Vagina (tissue), 2 donors: ENCODE data around the gene USP34. TPM values are rescaled to one million over a fixed set of nuclear protein-coding genes. Genes with fewer than 3 reads are reported as not detected.

Experiments
- DNase-seq, 2 donors: peaks; one replicate each; pipeline ENCODE4 v3.0.0-alpha.2; 2017; ENCODE audit errors: extremely low spot score in 2 of 2
- H3K27ac ChIP-seq: fragments of 200-600 bp; sonication (generic); one replicate; pipeline ENCODE4 v1.5.1; 2019
- H3K27me3 ChIP-seq: fragments of 200-600 bp; sonication (generic); one replicate; pipeline ENCODE4 v1.5.1; 2019
- H3K36me3 ChIP-seq, 2 donors: fragments of 200-600 bp; sonication (generic); one replicate each; pipeline ENCODE4 v1.5.1; 2017 to 2019
- H3K4me1 ChIP-seq: fragments of 200-600 bp; sonication (generic); one replicate; pipeline ENCODE4 v1.5.1; 2019
- H3K4me3 ChIP-seq, 2 donors: fragments of 200-600 bp; sonication (generic); 1 replicate in 1 of 2; 2 replicates in 1 of 2; pipeline ENCODE4 v1.5.1; 2016 to 2019
- H3K9me3 ChIP-seq: fragments of 200-600 bp; sonication (generic); one replicate; pipeline ENCODE4 v1.5.1; 2019
- POLR2A ChIP-seq, 2 donors: fragments of 450-650 bp; IDR thresholded peaks; one replicate each; pipeline ENCODE4 v1.6.1; 2017; ENCODE audit warnings: antibody characterized with exemption in 2 of 2, mild to moderate bottlenecking in 2 of 2, moderate library complexity in 2 of 2
- POLR2AphosphoS5 ChIP-seq, 2 donors: sonication (generic); formaldehyde crosslinking; IDR thresholded peaks; one replicate each; pipeline ENCODE4 v1.9.0; 2017; ENCODE audit warnings: antibody characterized with exemption in 2 of 2, mild to moderate bottlenecking in 2 of 2, low read depth in 1 of 2; ENCODE audit not compliant: insufficient read depth in 1 of 2
- intact Hi-C: fragments of 100-400 bp; cut with DNase I; formaldehyde crosslinking; loops from one replicate; pipeline ENCODE4 v1.15.1; 2023
- total RNA-seq: library from RNA; depleted of rRNA; stranded (reverse); fragments of >200 nt; gene quantifications from one replicate; pipeline ENCODE4 v1.2.3, GENCODE V29; 2016
- TF ChIP-seq, protein P1 (sequence below), 3 experiments: fragments of 450-650 bp in 2 of 3; fragments of 200-600 bp in 1 of 3; sonication (generic) in 1 of 3; IDR thresholded peaks; one replicate each; pipeline ENCODE4 v1.5.1; 2017 to 2019; ENCODE audit warnings: antibody characterized with exemption in 3 of 3, mild to moderate bottlenecking in 2 of 3, moderate library complexity in 2 of 3

The USP34 gene
- total RNA-seq, 1 donor from 2014 or later, result 117 TPM

DNA sequence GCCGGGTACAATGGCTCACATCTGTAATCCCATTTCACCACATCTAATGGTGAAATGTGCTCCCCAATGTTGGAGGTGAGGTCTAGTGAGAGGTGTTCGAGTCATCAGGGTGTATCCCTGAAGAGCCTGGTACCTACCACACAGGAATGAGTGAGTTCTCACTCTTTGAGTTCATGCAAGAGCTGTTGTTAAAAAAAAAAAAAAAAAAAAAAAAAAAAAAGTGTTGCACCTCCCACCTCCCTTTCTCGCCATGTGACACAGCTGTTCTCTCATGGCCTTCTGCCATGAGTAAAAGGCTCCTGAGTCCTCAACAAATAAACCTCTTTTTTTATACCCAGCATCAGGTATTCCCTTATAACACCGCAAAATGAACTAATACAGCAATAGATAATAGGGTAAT is 202.6 kb downstream of the USP34 start:
- DNase-seq, result no peak
- Histone ChIP-seq H3K4me3 (no peak overlapping the region), H3K9me3 (no peaks in the 10 kb centered on the region), H3K27me3 (no peaks in the 10 kb centered on the region), H3K4me1 (no peaks in the 10 kb centered on the region), H3K27ac (no peak overlapping the region), H3K36me3 (no peaks in the 10 kb centered on the region)
- intact Hi-C loops, result no loop called here
- TF ChIP-seq POLR2AphosphoS5 (IDR thresholded peaks at IDR 0.05; ENCODE audit: insufficient read depth in 1 of 2, low read depth in 1 of 2) (no peak), POLR2A (IDR thresholded peaks at IDR 0.05) (no peak)
- TF ChIP-seq, protein P1, sequence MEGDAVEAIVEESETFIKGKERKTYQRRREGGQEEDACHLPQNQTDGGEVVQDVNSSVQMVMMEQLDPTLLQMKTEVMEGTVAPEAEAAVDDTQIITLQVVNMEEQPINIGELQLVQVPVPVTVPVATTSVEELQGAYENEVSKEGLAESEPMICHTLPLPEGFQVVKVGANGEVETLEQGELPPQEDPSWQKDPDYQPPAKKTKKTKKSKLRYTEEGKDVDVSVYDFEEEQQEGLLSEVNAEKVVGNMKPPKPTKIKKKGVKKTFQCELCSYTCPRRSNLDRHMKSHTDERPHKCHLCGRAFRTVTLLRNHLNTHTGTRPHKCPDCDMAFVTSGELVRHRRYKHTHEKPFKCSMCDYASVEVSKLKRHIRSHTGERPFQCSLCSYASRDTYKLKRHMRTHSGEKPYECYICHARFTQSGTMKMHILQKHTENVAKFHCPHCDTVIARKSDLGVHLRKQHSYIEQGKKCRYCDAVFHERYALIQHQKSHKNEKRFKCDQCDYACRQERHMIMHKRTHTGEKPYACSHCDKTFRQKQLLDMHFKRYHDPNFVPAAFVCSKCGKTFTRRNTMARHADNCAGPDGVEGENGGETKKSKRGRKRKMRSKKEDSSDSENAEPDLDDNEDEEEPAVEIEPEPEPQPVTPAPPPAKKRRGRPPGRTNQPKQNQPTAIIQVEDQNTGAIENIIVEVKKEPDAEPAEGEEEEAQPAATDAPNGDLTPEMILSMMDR (IDR thresholded peaks at IDR 0.05), result no peak

DNA sequence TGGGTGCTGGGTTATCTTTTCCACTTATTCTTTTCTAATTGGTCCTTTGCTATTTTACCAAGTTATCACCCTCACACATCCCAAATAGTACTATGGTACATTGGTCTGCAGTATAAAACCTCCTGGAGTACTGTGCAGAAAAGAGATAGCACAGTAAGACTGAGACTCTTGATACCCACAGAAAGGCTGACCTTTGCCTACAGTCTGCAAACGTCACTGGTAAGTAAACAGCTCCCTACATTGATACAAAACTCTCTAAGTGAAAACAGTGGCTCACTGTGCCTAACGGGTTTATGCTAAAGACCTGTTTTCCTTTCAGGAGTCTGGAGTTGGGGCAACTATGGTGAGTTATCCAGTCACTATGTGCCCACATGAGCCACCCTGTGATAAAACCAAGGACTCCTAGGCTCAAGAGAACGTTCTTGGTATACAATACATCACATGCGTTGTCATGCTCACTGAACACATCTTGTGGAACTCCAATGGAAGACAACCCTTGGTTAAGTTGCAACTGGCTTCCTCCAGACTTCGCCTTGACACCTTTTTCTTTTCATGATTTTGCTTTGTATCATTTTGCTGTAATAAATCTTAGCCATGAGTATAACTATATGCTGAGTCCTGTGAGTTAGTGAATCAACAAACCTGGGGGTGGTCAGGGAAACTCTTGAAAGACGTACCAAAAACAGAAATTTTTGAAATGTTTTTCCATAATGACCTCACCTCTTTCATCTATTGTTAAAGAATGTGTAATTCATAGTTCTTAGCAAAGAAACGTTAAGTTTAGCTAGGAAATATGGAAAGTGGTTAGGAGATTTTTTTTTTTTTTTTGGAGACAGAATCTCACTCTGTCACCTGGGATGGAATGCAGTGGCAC is 204.0 kb downstream of the USP34 start:
- intact Hi-C loops, result no loop called here
- H3K36me3 ChIP-seq, result no peaks in the 10 kb centered on the region
- H3K9me3 ChIP-seq, result no peaks in the 10 kb centered on the region
- H3K27ac ChIP-seq, result no peak overlapping the region
- H3K27me3 ChIP-seq, result no peaks in the 10 kb centered on the region
- no peak overlapping the region for H3K4me3 ChIP-seq
- DNase-seq, result no peak
- H3K4me1 ChIP-seq, result no peaks in the 10 kb centered on the region
- TF ChIP-seq POLR2A (IDR thresholded peaks at IDR 0.05), result no peak
- no peak for TF ChIP-seq POLR2AphosphoS5 (IDR thresholded peaks at IDR 0.05; ENCODE audit: insufficient read depth in 1 of 2, low read depth in 1 of 2)
- TF ChIP-seq, protein P1 (IDR thresholded peaks at IDR 0.05), result no peak

DNA sequence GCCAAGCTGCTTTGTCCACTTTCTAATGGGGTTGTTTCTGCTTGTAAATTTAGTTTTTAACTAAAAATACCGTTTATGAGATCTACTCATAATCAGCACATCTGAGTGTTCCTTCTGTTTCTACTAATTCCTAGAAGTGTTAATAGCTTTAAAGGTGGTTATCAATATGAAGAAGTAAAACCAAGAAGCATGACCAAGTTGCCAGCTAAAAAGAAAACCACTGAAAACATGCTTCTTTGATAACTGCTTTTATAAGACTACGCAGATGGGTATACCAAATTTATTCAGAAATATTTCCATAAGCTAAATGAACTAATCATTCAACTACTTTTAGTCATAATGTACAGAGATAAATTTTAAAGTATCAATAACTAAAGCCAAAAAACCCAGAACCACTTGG is 207.1 kb downstream of the USP34 start:
- Histone ChIP-seq H3K9me3 (no peaks in the 10 kb centered on the region), H3K4me1 (no peaks in the 10 kb centered on the region), H3K27ac (no peak overlapping the region), H3K27me3 (no peaks in the 10 kb centered on the region), H3K4me3 (no peak overlapping the region), H3K36me3 (peaks cover 0 to 11% of the 10 kb centered on the region in 2 donors)
- no peak for DNase-seq
- intact Hi-C loops, result no loop called here
- TF ChIP-seq POLR2A (IDR thresholded peaks at IDR 0.05), result no peak
- no peak for TF ChIP-seq POLR2AphosphoS5 (IDR thresholded peaks at IDR 0.05; ENCODE audit: insufficient read depth in 1 of 2, low read depth in 1 of 2)
- TF ChIP-seq, protein P1 (IDR thresholded peaks at IDR 0.05), result no peak

DNA sequence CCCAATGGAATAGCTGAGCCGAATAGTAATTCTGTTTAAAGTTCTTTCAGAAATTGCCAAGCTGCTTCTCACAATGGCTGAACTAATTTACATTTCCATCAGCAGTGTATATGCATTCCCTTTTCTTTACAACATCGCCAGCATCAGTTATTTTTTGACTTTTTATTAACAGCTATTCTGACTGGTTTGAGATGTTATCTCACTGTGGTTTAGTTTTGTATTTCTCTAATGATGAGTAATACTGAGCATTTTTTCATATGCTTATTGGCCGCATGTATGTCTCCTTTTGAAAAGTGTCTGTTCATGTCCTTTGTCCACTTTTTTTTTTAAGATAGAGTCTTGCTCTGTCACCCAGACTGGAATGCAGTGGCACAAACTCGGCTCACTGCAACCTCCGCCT is 208.2 kb downstream of the USP34 start:
- no peak for TF ChIP-seq POLR2A (IDR thresholded peaks at IDR 0.05)
- TF ChIP-seq, protein P1 (IDR thresholded peaks at IDR 0.05), result no peak
- no peak for TF ChIP-seq POLR2AphosphoS5 (IDR thresholded peaks at IDR 0.05; ENCODE audit: insufficient read depth in 1 of 2, low read depth in 1 of 2)
- Histone ChIP-seq H3K4me3 (no peak overlapping the region), H3K9me3 (no peaks in the 10 kb centered on the region), H3K27me3 (no peaks in the 10 kb centered on the region), H3K4me1 (no peaks in the 10 kb centered on the region), H3K27ac (no peak overlapping the region), H3K36me3 (peaks cover 0 to 15% of the 10 kb centered on the region in 2 donors)
- no peak for DNase-seq
- intact Hi-C loops, result no loop called here

DNA sequence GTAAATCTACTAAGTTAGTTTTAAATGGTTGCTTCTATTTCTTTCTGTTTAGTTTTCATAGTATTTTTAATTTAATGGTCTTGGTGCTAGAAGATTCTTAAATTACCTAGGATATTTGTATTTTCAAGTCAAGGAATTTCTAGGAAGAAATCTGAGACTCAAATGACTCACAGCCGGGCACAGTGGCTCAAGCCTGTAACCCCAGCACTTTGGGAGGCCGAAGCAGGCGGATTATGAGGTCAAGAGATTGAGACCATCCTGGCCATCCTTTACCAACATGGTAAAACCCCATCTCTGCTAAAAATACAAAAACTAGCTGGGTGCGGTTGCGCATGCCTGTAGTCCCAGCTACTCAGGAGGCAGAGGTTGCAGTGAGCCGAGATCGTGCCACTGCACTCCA is 213.4 kb downstream of the USP34 start:
- no peaks in the 10 kb centered on the region for H3K4me1 ChIP-seq
- H3K36me3 ChIP-seq, result peaks cover 0 to 36% of the 10 kb centered on the region in 2 donors
- no peak for DNase-seq
- no peak overlapping the region for H3K27ac ChIP-seq
- H3K4me3 ChIP-seq, result no peak overlapping the region
- H3K9me3 ChIP-seq, result no peaks in the 10 kb centered on the region
- H3K27me3 ChIP-seq, result no peaks in the 10 kb centered on the region
- TF ChIP-seq POLR2A (IDR thresholded peaks at IDR 0.05), result no peak
- TF ChIP-seq POLR2AphosphoS5 (IDR thresholded peaks at IDR 0.05; ENCODE audit: insufficient read depth in 1 of 2, low read depth in 1 of 2), result no peak
- TF ChIP-seq, protein P1 (IDR thresholded peaks at IDR 0.05), result no peak
- intact Hi-C loops, result no loop called here
